GM12865 (cell line): ENCODE measurements around the gene SLFN12L.
"Not testable (repeated sequence)": the region's sequence is repeated elsewhere in the genome, so short reads cannot be mapped to it uniquely, and the experiment has no call there.

ENCODE experiments used
- DNase-seq: peaks from one replicate; pipeline ENCODE4 v3.0.0; 2010; ENCODE audit warnings: low read depth
- H3K4me3 ChIP-seq: 2 replicates; pipeline ENCODE4 v1.5.1; 2011; ENCODE audit warnings: mild to moderate bottlenecking, low read depth, low read length, control low read depth
- CTCF ChIP-seq: IDR thresholded peaks from 2 replicates; pipeline ENCODE4 v1.5.1; 2011; ENCODE audit warnings: low read length, control low read depth, low read depth, inconsistent platforms; ENCODE audit not compliant: insufficient read depth; ENCODE audit errors: missing control alignments

The SLFN12L gene

GRCh38 chr17:35534576-35535093 is 2.8 kb downstream of the SLFN12L start:
- H3K4me3 ChIP-seq: peak overlapping the region; percentile 79
- DNase-seq: no peak
- no peak for TF ChIP-seq CTCF

GRCh38 chr17:35531160-35531559 is 6.3 kb downstream of the SLFN12L start:
- no peak overlapping the region for H3K4me3 ChIP-seq
- TF ChIP-seq CTCF: no peak
- DNase-seq: no peak

GRCh38 chr17:35529866-35530265 is 7.6 kb downstream of the SLFN12L start:
- H3K4me3 ChIP-seq: no peak overlapping the region
- DNase-seq: no peak
- no peak for TF ChIP-seq CTCF

GRCh38 chr17:35529326-35529725 is 8.2 kb downstream of the SLFN12L start:
- not testable (repeated sequence) for DNase-seq, H3K4me3 ChIP-seq

GRCh38 chr17:35523296-35523695 is 14.2 kb downstream of the SLFN12L start:
- TF ChIP-seq CTCF: no peak
- no peak overlapping the region for H3K4me3 ChIP-seq
- DNase-seq: no peak

GRCh38 chr17:35521654-35522256 is 15.7 kb downstream of the SLFN12L start:
- peak; percentile 32 for DNase-seq

GRCh38 chr17:35521150-35521549 is 16.3 kb downstream of the SLFN12L start:
- no peak overlapping the region for H3K4me3 ChIP-seq
- no peak for TF ChIP-seq CTCF
- no peak for DNase-seq

More at GRCh38 chr17:35521654-35522256, 15.7 kb downstream of the SLFN12L start:
- not testable (repeated sequence) for H3K4me3 ChIP-seq

GRCh38 chr17:35519906-35520442 is 17.5 kb downstream of the SLFN12L start:
- DNase-seq: peak; percentile 50
- no peak for TF ChIP-seq CTCF
- no peak overlapping the region for H3K4me3 ChIP-seq
